Uterus (tissue), 4 donors: ENCODE data around the gene OBSCN. TPM values are rescaled to one million over a fixed set of nuclear protein-coding genes. Genes with fewer than 3 reads are reported as not detected.

Source experiments
- DNase-seq, 2 donors: peaks; one replicate each; pipeline ENCODE4 v3.0.0-alpha.2; 2019 to 2020
- H3K27ac ChIP-seq, 2 donors: fragments of 200-600 bp; sonication (generic); 1 replicate in 1 of 2; 2 replicates in 1 of 2; pipeline ENCODE4 v1.5.1; 2016 to 2018
- H3K27me3 ChIP-seq, 2 donors: fragments of 200-600 bp; sonication (generic); one replicate each; pipeline ENCODE4 v1.5.1; 2018 to 2019; ENCODE audit warnings: control low read depth in 1 of 2
- H3K36me3 ChIP-seq, 2 donors: fragments of 200-600 bp; sonication (generic); one replicate each; pipeline ENCODE4 v1.5.1; 2019; ENCODE audit warnings: control low read depth in 1 of 2
- H3K4me1 ChIP-seq, 2 donors: fragments of 200-600 bp; sonication (generic); one replicate each; pipeline ENCODE4 v1.5.1; 2018 to 2019; ENCODE audit warnings: control low read depth in 1 of 2
- H3K4me3 ChIP-seq, 2 donors: fragments of 200-600 bp; sonication (generic); 1 replicate in 1 of 2; 2 replicates in 1 of 2; pipeline ENCODE4 v1.5.1; 2018 to 2019; ENCODE audit warnings: mild to moderate bottlenecking in 1 of 2
- H3K9me3 ChIP-seq, 2 donors: fragments of 200-600 bp; sonication (generic); one replicate each; pipeline ENCODE4 v1.5.1; 2019; ENCODE audit warnings: control low read depth in 1 of 2
- POLR2A ChIP-seq, 2 donors: fragments of 450-650 bp; IDR thresholded peaks; one replicate each; pipeline ENCODE4 v1.6.1; 2016; ENCODE audit warnings: antibody characterized with exemption in 2 of 2, mild to moderate bottlenecking in 1 of 2, moderate library complexity in 1 of 2
- intact Hi-C: fragments of 100-400 bp; cut with DNase I; formaldehyde crosslinking; loops from one replicate; pipeline ENCODE4 v1.15.1; 2023; ENCODE audit warnings: low total_unique reads
- total RNA-seq, 4 donors: library from RNA; depleted of rRNA in 3 of 4; stranded (reverse); fragments of >200 nt in 3 of 4; gene quantifications; one replicate each; pipeline versions ENCODE4 v1.1.0 to v1.2.4, GENCODE V29; 2014 to 2023
- TF ChIP-seq, protein P1 (sequence below), 4 experiments: fragments of 200-600 bp in 2 of 4; fragments of 450-650 bp in 2 of 4; sonication (generic) in 2 of 4; IDR thresholded peaks; one replicate each; pipeline ENCODE4 v1.5.1; 2016 to 2019; ENCODE audit warnings: antibody characterized with exemption in 4 of 4, mild to moderate bottlenecking in 2 of 4, moderate library complexity in 1 of 4
- donor health status: DM: yes; HTN: yes; CAD: no.

OBSCN gene
- total RNA-seq, 4 donors from 2014 or later = 5.9 to 53.2 (median 22.4) TPM

GRCh38 chr1:228176461-228177182 is 31.2 kb upstream of the OBSCN start:
- Histone ChIP-seq H3K27ac (no peak overlapping the region), H3K9me3 (no peaks in the 10 kb centered on the region), H3K4me1 (no peaks in the 10 kb centered on the region), H3K27me3 (no peaks in the 10 kb centered on the region), H3K4me3 (no peak overlapping the region), H3K36me3 (no peaks in the 10 kb centered on the region)
- TF ChIP-seq, protein P1, sequence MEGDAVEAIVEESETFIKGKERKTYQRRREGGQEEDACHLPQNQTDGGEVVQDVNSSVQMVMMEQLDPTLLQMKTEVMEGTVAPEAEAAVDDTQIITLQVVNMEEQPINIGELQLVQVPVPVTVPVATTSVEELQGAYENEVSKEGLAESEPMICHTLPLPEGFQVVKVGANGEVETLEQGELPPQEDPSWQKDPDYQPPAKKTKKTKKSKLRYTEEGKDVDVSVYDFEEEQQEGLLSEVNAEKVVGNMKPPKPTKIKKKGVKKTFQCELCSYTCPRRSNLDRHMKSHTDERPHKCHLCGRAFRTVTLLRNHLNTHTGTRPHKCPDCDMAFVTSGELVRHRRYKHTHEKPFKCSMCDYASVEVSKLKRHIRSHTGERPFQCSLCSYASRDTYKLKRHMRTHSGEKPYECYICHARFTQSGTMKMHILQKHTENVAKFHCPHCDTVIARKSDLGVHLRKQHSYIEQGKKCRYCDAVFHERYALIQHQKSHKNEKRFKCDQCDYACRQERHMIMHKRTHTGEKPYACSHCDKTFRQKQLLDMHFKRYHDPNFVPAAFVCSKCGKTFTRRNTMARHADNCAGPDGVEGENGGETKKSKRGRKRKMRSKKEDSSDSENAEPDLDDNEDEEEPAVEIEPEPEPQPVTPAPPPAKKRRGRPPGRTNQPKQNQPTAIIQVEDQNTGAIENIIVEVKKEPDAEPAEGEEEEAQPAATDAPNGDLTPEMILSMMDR (IDR thresholded peaks at IDR 0.05) = no peak
- no peak for TF ChIP-seq POLR2A (IDR thresholded peaks at IDR 0.05)
- intact Hi-C loops = no loop called here
- DNase-seq = no peak

GRCh38 chr1:228177183-228177475 is 30.7 kb upstream of the OBSCN start:
- Histone ChIP-seq H3K36me3 (no peaks in the 10 kb centered on the region), H3K4me3 (no peak overlapping the region), H3K9me3 (no peaks in the 10 kb centered on the region), H3K27me3 (no peaks in the 10 kb centered on the region), H3K4me1 (no peaks in the 10 kb centered on the region), H3K27ac (no peak overlapping the region)
- intact Hi-C loops = no loop called here
- no peak for TF ChIP-seq POLR2A (IDR thresholded peaks at IDR 0.05)
- TF ChIP-seq, protein P1 (IDR thresholded peaks at IDR 0.05) = no peak
- DNase-seq = peak in 1 of 2 donors; percentile 12

GRCh38 chr1:228177721-228178710 is 29.8 kb upstream of the OBSCN start:
- H3K27me3 ChIP-seq = no peaks in the 10 kb centered on the region
- H3K36me3 ChIP-seq = no peaks in the 10 kb centered on the region
- no peak overlapping the region for H3K4me3 ChIP-seq
- no peaks in the 10 kb centered on the region for H3K4me1 ChIP-seq
- DNase-seq = peak in 1 of 2 donors; percentile 5
- intact Hi-C loops = no loop called here
- TF ChIP-seq, protein P1 (IDR thresholded peaks at IDR 0.05) = no peak
- no peak for TF ChIP-seq POLR2A (IDR thresholded peaks at IDR 0.05)
- H3K9me3 ChIP-seq = no peaks in the 10 kb centered on the region
- H3K27ac ChIP-seq = peak overlapping the region; percentile 64 to 66

DNA sequence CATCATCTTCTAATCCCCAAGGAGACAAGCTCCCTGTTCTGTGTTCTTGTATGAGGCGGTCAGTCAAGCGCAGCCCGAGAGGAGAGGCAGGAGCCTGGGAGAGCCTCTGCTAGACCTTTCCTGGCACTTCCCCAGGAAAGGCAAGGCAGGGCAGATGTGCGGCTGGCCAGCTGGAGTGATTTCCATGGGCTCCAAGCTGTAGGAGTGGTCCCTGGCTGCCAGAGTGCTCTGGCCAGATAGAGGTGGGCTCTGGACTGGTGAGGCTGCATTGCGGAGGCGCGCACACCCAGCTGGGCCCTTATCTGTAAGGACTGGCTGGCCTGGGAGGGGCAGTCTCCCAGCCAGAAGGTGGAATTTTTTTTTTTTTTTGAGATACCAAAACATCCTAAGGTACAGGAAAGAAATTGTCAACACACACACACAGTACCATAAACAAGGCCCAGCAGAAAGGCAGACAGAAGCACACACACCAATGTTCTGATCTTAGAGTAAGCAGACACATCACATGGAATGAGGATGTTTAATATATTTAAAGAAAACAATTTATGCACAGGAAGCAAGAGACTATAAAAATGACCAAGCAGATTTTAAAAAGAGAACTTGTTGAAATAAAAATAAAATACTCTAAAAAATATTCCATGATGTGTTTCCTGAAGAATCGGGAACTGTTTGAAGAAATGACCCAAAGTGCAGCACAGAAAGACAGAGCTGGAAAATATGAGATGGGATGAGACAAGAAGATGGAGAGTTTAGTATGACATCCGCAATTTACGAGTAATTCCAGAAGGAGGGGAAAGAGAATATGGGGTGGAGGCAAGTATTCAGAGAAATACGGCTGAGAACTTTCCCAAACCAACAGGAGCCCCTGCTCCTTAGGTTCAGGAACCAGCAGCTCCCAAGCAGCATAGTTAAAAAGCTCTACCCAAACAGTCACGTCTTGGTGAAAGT is 28.8 kb upstream of the OBSCN start:
- TF ChIP-seq POLR2A (IDR thresholded peaks at IDR 0.05) = no peak
- TF ChIP-seq, protein P1 (IDR thresholded peaks at IDR 0.05) = no peak
- Histone ChIP-seq H3K27ac (peak overlapping the region; percentile 64 to 66), H3K9me3 (no peaks in the 10 kb centered on the region), H3K4me3 (no peak overlapping the region), H3K27me3 (no peaks in the 10 kb centered on the region), H3K36me3 (no peaks in the 10 kb centered on the region), H3K4me1 (no peaks in the 10 kb centered on the region)
- intact Hi-C loops = no loop called here
- DNase-seq = peak; percentile 24 to 30
